ENCODE data around the gene NMRK1.
A peak's percentile ranks its signal among the peaks of the same experiment; 100 is the strongest.

Gene NMRK1

GRCh38 chr9:75101004-75101588, 13.1 kb upstream of the NMRK1 start:
- no peak for DNase-seq

- DNase-seq, result no peak
These were observed 8.8 kb upstream of the NMRK1 start for GRCh38 chr9:75096796-75097195.

GRCh38 chr9:75092766-75093165, 4.8 kb upstream of the NMRK1 start:
- DNase-seq, result peak; percentile 64

GRCh38 chr9:75090579-75090978, 2.6 kb upstream of the NMRK1 start:
- DNase-seq, result no peak

- no peak for DNase-seq
These were observed 1.4 kb upstream of the NMRK1 start for GRCh38 chr9:75089373-75089766.

- peak; percentile 86 for DNase-seq
These were observed 854 bp upstream of the NMRK1 start for GRCh38 chr9:75088646-75089372.

- peak; percentile 78 for DNase-seq
These were observed 599 bp downstream of the NMRK1 start for GRCh38 chr9:75087289-75087823.

- no peak for DNase-seq
These were observed 1.2 kb downstream of the NMRK1 start for GRCh38 chr9:75086541-75087288.

GRCh38 chr9:75085640-75086039, 2.3 kb downstream of the NMRK1 start:
- DNase-seq, result peak; percentile 80

- no peak for DNase-seq
These were observed 3.8 kb downstream of the NMRK1 start for GRCh38 chr9:75084081-75084672.

GRCh38 chr9:75083188-75083970, 4.6 kb downstream of the NMRK1 start:
- DNase-seq, result peak; percentile 48

GRCh38 chr9:75081632-75082031, 6.3 kb downstream of the NMRK1 start:
- no peak for DNase-seq

- no peak for DNase-seq
These were observed 15.1 kb downstream of the NMRK1 start for GRCh38 chr9:75072895-75073294.

- no peak for DNase-seq
These were observed 16.3 kb downstream of the NMRK1 start for GRCh38 chr9:75071530-75072122.

- DNase-seq, result no peak
These were observed 18.8 kb downstream of the NMRK1 start for GRCh38 chr9:75069171-75069570.

GRCh38 chr9:75067894-75068293, 20.1 kb downstream of the NMRK1 start:
- no peak for DNase-seq

- no peak for DNase-seq
These were observed 22.4 kb downstream of the NMRK1 start for GRCh38 chr9:75065510-75065909.

- DNase-seq, result no peak
These were observed 23.5 kb downstream of the NMRK1 start for GRCh38 chr9:75064307-75065025.

- no peak for DNase-seq
These were observed 24.2 kb downstream of the NMRK1 start for GRCh38 chr9:75063556-75064305.

- no peak for DNase-seq
These were observed 26.8 kb downstream of the NMRK1 start for GRCh38 chr9:75061169-75061568.

Data from hematopoietic multipotent progenitor cell treated with erythropoietin and hydrocortisone succinate and interleukin-3 and kit ligand, for 4 days (in vitro differentiated cells).